Stimulated activated CD8-positive, alpha-beta memory T cell treated with anti-CD3 and anti-CD28 coated beads, Interleukin-12 subunit alpha, Interleukin-12 subunit beta, amount 100 ng/mL, for 1 hour (primary cell): ENCODE results near the gene HSD17B8.
A peak's percentile ranks its signal among the peaks of the same experiment; 100 is the strongest.

ENCODE experiments used
- DNase-seq: peaks from one replicate; pipeline ENCODE4 v3.0.0-alpha.2; 2020; ENCODE audit warnings: low read depth

HSD17B8 gene

DNA sequence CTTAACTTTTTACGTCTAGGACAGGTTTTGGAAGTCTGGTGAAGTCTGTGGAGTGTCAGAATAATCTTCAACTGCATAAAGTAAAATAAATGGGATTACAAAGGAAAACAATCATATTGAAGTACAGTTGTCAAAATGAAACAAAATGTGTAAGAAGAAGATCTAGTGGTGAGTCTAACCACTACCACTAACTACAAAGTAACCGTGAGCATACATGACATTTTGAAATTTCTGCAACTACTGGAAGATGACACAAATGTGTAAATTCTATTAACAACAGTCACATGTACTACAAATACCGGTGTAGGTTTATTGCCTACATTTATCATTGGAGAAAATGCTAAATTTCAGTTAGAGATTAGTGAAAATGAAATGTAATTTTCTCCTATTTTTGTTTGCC lies 37.5 kb downstream of the HSD17B8 start:
- no peak for DNase-seq

DNA sequence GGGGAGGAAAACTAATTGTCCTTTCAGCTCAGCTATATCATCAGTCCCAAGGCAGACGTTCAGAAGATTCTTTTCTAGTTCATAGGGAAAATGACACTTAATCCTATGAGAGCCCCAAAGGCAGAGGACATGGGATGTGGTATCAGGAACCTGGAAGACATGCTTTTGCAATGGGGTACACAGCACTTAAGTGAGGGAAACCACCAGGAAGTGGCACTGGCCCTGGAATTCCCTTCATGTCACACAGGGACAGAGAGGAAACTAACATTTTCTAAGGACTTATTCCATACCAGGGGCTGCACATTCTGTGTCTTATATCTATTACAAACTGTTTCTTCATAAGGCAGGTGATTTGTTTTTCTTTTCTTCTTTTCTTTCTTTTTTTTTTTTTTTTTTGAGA lies 39.0 kb downstream of the HSD17B8 start:
- no peak for DNase-seq

- peak; percentile 88 for DNase-seq
Observed at GRCh38 chr6:33247977-33248642, 43.7 kb downstream of the HSD17B8 start.

DNA sequence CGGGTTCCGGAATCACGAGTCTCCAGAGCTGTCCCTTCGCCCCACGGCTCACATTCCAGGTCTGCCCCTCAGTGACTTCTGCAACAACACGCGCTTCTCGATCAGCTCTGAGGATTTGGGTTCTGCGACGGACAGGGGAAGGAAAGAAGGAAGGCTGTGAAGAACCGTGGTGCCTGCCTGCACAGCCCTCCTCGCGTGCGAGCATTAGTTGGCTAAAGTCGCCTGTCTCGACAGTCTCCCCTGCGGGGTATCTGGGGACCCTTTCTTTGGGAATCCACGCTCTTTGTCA lies 44.1 kb downstream of the HSD17B8 start:
- peak; percentile 6 for DNase-seq

DNA sequence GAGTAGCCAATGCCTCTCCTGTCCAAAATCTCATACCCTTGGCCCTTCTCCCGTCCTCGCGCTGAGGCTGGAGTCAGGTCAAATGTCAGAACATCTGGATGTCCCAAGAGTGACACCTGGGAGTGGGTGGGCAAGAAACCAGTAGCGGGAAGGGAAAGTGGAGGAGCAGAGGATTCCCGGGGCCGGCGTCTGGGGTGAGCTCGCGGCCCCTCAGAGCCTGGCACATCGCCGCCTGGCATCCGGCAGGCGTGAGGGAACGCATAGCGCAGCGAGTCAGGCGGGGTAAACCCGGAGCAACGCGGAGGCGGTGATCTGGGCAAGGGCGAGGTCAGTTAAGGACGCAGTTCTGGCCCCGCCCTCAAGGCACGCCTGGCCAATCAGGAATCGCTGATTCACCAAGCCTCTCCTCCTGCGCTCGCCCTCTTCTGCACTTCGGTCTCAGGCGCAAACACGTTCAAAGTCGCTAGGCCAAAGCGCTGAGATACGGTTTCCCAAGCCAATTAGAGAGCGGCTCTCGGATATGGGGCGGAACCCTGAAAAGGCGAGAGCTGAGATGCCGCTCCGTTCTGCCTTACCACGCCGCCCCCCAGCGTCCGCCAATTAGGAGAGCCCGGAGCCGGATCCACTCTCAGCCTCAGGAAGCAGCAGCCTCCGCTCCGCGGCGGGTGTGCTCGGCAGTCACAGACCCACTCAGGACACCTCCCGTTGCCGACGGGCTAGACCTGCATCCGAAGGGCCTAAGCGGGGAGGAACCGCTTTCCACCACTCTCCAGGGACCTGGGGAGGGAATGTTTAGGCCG lies 44.7 kb downstream of the HSD17B8 start:
- peak; percentile 88 for DNase-seq

DNA sequence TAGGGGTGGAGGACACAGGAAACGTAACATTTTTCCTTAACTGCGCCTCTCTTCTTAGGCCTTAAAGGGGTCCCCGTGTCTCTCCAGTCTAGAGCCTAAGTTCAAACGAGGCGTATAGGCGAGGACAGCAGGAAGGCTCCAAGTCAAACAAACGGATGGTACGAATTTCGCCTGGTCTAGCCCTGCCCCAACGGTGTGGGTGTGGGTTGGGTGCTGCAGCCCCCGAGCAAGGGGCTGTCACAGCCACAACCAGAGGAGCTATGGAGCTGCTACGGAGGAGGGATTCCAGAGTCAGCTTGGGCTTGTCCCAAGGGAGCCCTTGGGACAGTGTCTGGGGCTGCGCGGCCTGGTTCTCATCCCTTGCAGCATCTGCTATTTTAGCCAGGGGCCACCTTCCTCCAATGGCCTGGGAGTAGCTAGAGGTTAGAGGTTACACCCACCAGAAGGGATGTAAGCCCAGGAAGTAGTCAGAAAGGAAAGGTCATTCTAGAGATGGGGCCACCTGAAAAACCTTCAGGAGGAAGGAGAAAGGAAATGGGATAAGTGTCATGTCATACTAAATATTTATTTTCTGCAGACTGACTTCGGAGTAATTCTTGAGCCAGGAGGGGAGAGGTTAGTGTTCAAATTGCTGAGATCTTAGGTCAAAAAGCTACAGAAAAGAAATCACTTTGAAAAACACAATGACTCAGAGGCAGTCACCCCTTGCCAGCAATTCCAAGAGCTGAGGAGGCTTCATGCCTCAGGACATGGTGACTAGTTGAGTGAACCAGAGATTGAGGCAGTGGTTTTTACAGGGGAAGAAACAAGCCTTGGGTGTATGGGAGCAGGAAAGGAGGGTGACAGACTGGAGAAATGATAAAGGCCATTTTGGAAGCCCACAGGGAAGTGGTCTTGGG lies 45.5 kb downstream of the HSD17B8 start:
- no peak for DNase-seq

GRCh38 chr6:33250731-33251130 lies 46.3 kb downstream of the HSD17B8 start:
- no peak for DNase-seq

DNA sequence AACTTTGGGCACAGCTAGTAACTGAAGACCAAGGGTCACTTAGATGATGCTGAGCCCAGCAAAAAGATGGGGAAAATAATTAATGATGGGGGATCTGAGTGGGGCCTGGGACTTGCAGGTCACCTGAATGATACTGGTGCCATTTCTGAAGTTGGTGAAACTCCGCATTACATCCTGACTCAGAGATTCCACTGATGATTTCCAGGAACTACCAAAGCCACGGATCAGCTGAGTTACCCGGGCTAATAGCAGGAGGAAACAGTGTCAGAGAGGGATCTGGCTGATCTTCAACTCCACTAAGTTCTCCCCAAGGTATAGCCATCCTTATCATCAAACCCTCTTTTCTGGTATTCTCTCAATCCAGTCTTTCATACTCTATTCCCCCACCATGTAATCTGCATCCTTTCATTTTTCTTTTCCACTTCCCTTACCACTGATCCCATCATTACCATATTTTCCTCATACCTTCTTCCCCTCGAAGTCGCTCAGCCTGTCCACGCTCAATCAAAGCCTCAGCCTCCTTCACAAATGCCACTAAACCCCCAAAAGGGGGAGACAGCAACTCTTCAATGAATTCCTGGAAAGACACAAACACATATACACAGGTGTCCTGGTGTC lies 47.0 kb downstream of the HSD17B8 start:
- no peak for DNase-seq

DNA sequence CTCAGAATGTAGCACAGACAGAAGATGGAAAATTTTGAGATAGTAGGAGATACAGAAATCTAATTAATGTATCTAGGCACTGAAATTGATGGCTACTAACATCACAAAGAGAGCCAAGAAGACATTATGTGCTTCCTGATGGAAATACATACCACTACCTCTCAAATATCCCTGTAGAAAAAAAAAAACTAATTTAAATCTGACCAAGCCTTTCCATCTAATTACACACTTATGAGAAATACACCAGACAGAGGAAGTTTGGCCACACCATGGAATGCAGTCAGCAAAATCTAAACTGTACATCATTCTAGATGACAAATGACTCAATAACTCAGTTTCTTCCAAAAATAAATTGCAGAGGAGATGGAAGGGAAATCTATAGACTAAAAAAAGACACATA lies 48.3 kb downstream of the HSD17B8 start:
- DNase-seq: no peak

DNA sequence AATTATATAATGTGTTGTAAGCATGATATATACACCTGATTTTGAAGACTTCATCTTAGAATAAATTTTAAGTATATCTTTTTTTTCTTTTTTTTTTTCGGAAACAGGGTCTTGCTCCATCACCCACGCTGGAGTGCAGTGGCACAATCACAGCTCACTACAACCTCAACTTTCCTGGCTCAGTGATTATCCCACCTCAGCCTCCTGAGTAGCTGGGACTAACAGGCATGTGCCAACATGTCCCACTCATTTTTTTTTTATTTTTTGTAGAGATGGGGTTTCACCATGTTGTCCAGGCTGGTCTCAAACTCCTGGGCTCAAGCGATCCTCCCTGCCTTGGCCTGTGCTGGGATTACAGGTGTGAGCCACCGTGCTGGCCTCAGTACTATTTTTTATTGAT lies 50.1 kb downstream of the HSD17B8 start:
- no peak for DNase-seq
